Left renal pelvis (tissue), 4 donors: ENCODE data around the gene NUAK2. TPM values are rescaled to one million over a fixed set of nuclear protein-coding genes. Genes with fewer than 3 reads are reported as not detected.
"Not testable (repeated sequence)": the region's sequence is repeated elsewhere in the genome, so short reads cannot be mapped to it uniquely, and the experiment has no call there.

Experiments
- DNase-seq, 4 donors: peaks; one replicate each; pipeline ENCODE4 v3.0.0-alpha.2; 2013; ENCODE audit warnings: low read depth in 4 of 4, low spot score in 3 of 4
- polyA plus RNA-seq, 4 donors: library from polyadenylated mRNA; unstranded; fragments of 120-200 nt; gene quantifications; one replicate each; pipeline ENCODE4 v1.2.1, GENCODE V29; 2013; ENCODE audit not compliant: insufficient read length in 4 of 4

The NUAK2 gene
- polyA plus RNA-seq: 10 to 100 TPM in 2 of 4 donors, 1 to 10 TPM in 2; 1.1 to 13.5 (median 9.9) TPM

GRCh38 chr1:205321162-205321958 lies at the start of gene NUAK2:
NUAK2 (minus strand) TSS chr1:205321745; CDS start chr1:205321628, 117 bp downstream.
- peak; percentile 70 to 80 (median 78) for DNase-seq

- DNase-seq: no peak
These were observed 49.2 kb upstream of the NUAK2 start for GRCh38 chr1:205370780-205371179.

DNA sequence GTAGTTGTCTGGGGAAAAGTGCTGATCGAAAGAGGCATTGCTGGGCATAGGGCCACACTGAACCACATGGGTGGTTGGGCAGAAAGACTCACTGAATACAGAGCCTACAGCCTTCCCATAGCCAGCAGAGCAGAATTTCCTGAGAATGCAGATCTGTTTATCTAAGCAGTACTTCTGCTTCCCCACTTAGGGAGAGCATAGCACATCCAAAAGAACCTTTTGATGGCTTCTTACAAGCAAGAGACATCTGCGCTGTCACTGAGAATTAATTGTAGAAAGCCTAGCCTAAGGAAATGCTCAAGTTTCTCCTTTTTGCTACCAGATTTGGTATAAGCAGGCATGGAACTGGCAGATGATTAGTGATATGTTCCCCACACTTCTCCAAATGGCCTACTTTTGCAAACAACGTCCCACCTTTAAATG lies 48.2 kb upstream of the NUAK2 start:
- no peak for DNase-seq

DNA sequence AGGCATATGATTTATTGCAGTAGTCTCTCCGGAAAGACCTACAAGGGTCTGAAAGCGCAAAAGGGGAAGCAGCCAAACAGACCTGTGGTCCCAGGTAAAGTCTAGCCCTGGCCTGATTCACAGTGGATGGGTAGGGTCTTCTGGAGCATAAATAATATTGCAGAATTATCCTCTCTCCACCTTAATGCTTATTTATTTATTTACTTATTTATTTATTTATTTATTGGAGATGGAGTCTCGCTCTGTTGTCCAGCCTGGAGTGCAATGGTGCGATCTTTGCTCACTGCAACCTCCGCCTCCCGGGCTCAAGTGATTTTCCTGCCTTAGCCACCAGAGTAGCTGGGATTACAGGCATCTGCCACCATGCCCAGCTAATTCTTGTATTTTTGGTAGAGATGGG lies 46.9 kb upstream of the NUAK2 start:
- no peak for DNase-seq

GRCh38 chr1:205365945-205366463 lies 44.5 kb upstream of the NUAK2 start:
- DNase-seq: no peak

DNA sequence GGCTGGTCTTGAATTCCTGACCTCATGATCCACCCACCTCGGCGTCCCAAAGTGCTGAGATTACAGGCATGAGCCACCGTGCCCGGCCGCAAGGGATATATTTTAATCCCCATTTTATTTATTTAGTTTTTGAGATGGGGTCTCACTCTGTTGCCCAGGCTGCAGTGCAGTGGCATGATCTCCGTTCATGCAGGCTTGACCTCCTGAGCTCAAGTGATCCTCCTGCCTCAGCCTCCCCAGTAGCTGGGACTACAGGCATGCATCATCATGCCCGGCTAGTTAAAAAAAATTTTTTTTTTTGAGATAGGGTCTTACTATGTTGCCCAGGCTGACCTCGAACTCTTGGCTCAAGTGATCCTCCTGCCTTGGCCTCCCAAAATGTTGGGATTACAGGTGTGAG lies 43.5 kb upstream of the NUAK2 start:
- DNase-seq: not testable (repeated sequence)

DNA sequence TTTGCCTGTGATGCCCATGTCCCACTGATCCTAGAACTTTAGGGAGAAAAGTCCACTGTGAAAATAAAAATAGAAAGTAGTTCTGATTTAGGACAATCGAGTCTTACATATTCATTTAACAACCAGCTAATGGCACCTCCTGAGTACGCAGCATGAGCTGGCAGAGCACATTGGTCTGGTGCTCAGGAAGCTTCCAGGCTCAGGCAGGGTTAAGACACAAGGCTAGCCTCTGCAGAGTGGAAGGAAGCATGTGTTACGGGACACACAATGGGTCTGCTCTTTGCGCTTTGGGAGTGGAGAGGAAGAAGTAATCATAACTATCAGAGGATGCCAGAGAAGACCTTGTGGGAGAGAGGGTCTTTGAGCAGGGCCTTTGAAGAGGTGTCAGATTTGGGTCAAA lies 39.3 kb upstream of the NUAK2 start:
- DNase-seq: no peak

DNA sequence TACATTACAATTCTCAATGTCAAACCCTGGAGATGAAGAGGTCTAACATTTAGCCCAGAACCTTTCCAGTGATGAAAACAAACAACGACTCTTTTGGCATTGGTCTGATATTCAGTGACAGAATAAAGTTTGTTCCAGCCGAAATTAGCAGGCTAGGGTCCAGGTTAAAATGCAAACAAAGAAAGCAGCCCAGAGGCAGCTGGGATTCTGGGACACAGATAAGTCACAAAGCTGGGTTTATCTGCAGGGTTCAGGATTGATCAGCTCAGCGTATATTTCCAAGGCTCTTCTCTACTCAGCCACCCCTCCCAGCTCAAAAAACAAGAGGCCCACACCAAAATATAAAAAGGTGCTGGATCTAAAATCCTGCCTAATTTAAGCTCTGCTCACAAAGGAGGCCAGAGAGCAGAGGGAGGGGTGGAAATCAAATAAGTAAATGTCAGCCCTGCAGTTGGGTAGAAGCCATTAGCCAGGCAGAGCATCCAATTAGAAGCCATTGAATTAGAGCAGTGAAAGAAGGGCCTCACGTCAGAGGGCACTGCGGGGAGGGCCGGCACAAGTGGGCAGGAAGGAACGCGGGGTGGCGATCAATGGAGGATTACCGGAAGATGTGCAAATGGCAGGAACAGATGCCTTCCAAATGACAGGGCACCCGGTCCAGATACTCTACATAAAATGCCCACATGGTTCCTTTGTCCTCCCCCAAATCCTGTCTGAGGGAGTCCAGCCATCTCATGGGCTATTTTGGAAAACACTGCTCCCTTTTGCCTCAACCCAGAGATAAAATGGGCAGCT lies 38.4 kb upstream of the NUAK2 start:
- no peak for DNase-seq

- no peak for DNase-seq
These were observed 37.0 kb upstream of the NUAK2 start for GRCh38 chr1:205358579-205358978.

DNA sequence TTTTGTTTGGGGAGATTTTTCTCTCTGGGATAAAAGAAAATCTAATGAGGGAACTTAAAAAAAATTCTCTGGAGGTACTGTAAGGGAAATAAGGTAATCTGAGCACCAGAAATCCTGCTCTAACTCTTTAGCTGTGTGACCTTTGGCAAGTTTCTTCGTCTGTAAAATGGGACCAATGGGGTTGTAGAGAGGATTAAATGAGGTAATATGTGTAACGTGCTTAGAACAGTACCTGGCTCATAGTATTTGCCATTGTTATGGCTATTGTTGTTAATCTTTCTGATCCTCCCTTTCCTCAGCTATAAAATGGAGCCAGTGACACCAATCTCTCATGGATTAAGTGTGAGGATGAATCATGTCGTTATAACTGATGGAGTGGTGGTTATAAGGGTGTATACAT lies 36.0 kb upstream of the NUAK2 start:
- DNase-seq: no peak

- peak in 3 of 4 donors; percentile 45 to 67 (median 59) for DNase-seq
These were observed 35.0 kb upstream of the NUAK2 start, which contains the start of gene KLHDC8A for GRCh38 chr1:205356440-205357139. KLHDC8A (minus strand) TSS chr1:205356922; CDS start chr1:205343604, 13,318 bp downstream.

DNA sequence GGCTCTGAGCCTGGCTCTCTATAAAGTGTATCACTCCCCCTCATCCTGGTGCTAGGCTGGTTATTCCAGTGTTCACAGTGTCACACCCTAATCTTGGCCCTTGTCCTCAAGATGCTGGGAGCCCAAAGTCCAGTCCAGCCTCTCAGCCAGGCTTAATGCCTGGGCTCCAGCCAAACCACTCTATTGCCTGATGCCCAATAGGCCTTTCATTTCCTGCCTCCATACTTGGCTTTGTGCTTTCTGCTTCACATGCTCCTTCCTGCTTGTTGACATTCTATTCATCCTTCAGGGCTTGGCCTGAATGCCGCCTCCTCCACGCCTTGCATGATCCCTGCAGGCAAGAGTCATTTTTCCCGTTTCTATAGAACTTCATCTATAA lies 33.5 kb upstream of the NUAK2 start:
- DNase-seq: no peak

DNA sequence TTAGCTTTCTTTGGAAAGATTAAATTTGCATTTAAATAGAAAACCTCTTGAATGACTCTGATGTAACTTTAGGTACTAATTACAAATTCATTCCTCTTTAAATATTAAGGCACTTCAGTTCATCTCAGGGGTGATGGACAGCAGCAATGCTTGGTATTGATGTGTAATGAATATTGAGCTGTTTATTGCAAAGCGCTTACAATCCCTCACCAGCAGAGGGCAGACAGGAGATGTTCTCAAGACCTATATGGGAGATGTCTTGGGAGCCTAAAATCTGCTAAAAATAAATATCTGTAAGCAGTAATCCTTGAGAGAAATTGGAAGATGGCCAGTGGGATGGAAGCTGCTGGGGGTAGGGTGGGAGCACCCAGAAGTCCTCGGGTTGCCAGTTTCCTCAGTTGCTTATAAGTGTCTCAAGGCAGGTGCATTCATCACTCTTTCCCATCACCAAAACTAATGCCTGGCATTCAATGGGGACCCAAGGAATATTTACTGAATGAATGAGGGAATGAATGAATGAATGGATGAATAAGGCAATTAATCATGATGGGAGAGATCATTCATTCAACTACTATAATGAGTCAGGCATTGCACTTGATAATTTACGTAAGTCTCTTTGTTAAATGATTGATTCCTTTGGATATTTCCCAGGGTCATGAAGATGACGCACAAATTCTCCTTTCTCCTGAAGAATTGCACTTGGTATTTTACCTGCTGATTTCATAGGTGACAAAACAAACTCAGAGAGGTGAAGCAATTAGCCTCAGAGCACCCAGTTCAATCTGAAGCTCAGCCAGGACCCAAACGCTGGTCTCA lies 32.9 kb upstream of the NUAK2 start:
- DNase-seq: no peak

DNA sequence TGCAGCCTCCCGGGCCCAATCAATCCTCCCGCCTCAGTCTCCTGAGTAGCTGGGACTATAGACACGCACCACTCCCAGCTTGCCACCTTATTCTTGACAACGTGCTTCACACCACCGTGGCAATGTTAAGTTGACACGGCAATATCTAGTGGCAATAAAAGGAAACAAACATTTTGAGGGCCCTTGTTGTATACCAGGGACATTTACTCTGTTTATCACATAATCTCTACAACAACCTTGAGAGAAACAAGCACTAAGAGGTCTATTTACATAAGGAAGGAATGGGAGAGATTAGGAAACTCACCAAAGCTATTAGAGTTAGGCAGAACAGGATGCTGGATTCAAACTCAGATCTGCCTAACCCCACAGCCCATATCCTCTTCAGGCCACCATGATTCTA lies 32.1 kb upstream of the NUAK2 start:
- no peak for DNase-seq

- no peak for DNase-seq
These were observed 31.6 kb upstream of the NUAK2 start for GRCh38 chr1:205353191-205353590.

DNA sequence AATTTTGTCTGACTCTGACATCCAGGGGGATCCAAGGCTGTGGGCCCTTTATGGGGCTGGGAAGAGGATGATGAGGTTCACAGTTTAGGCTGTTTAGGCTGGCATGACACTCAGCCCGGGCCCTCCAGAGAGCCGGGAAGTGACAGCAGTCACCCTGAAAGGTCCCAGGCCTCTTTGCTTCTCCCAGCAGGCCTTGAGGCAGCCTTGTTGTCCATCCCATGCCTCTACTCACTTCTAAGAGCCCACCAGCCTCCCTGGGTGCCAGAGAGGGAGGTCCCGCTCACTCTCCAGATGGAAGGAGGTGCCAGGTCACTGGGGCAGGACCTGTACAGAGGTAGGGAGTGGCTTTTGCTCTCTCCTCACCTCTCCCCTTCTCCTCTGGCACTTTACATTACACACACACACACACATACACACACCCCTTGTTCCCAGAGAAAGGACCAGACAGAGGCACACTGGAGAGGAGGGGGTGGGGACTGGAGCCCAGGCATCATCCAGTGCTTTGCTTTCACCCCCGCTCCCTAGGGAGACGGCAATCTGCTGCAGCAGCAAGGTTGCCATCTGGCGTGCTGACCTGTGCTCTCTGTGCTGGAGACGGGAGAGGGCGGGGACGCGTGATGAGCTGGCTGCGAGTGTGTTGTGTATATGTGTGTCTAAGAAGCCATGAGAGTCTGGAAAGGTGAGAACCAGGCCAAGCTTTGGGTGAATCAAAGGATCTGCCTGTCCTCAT lies 30.6 kb upstream of the NUAK2 start:
- DNase-seq: no peak

DNA sequence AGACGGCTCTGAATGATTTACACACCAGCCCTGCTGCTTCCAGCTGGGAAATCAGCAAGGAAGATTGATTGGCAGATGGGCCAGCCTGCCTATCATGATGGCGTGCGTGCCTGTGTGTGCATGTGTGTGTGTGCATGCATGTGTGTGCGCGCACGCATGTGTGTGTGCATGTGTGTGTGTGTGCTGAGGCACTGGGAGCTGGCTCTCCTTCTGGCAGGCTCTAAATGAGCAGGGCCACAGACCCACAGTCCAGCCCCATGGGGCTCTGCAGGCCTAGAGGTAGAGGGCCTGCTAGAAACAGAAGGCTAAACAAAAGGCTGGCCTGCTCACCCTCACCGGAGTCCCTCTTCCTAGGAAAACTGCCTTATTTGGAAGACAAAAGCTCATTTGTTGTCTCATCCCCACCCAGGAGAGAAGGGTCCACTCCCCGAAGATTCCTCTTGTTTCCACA lies 29.2 kb upstream of the NUAK2 start:
- no peak for DNase-seq

- no peak for DNase-seq
These were observed 28.6 kb upstream of the NUAK2 start for GRCh38 chr1:205350124-205350523.
